HepG2 (cell line): ENCODE measurements around the gene PHACTR3. TPM values are rescaled to one million over a fixed set of nuclear protein-coding genes. Genes with fewer than 3 reads are reported as not detected.

ENCODE experiments used
- BCLAF1 ChIP-seq: fragments of 450-650 bp; IDR thresholded peaks from 2 replicates; pipeline ENCODE4 v1.6.1; 2017; ENCODE audit warnings: mild to moderate bottlenecking
- EP300 ChIP-seq, 3 experiments: sonication (generic) in 1 of 3; formaldehyde crosslinking in 1 of 3; IDR thresholded peaks; 2 replicates each; pipeline versions ENCODE4 v1.5.1 to v1.6.1; 2011 to 2020; ENCODE audit warnings: low read depth in 2 of 3, low read length in 2 of 3, borderline replicate concordance in 1 of 3, improper control_type of control experiment in 1 of 3, mild to moderate bottlenecking in 1 of 3, missing genetic modification reagents in 1 of 3, moderate library complexity in 1 of 3
- ERF ChIP-seq: IDR thresholded peaks from 2 replicates; pipeline ENCODE4 v1.6.1; 2018; ENCODE audit warnings: missing biosample characterization, missing genetic modification reagents
- HDAC1 ChIP-seq: sonication (generic); formaldehyde crosslinking; IDR thresholded peaks from 2 replicates; pipeline ENCODE4 v1.5.1; 2020; ENCODE audit warnings: mild to moderate bottlenecking, missing genetic modification reagents
- KMT2A ChIP-seq: sonication (generic); formaldehyde crosslinking; IDR thresholded peaks from 2 replicates; pipeline ENCODE4 v1.4.0; 2020; ENCODE audit warnings: missing genetic modification reagents
- REPIN1 ChIP-seq: sonication (generic); formaldehyde crosslinking; IDR thresholded peaks from 2 replicates; pipeline ENCODE4 v1.8.0; 2022; ENCODE audit warnings: missing genetic modification reagents, low read depth, mild to moderate bottlenecking, borderline replicate concordance
- UBTF ChIP-seq: sonication (generic); formaldehyde crosslinking; IDR thresholded peaks from 2 replicates; pipeline ENCODE4 v1.4.0; 2020; ENCODE audit warnings: mild to moderate bottlenecking, missing genetic modification reagents
- ZBTB2 ChIP-seq: sonication (generic); formaldehyde crosslinking; IDR thresholded peaks from 2 replicates; pipeline ENCODE4 v1.8.0; 2022; ENCODE audit warnings: low read depth, missing genetic modification reagents
- polyA plus RNA-seq, 8 experiments: library from polyadenylated mRNA; depleted of rRNA in 3 of 8; stranded (reverse) in 7 of 8; unstranded in 1 of 8; fragments of >200 nt; fragmentation: Illumina TruSeq in 4 of 8; extraction: Trizol in 4 of 8; gene quantifications; 2 replicates each; pipeline versions ENCODE4 v1.2.1 to v1.2.3, GENCODE V29; 2011 to 2016; ENCODE audit warnings: low read depth in 4 of 8, missing spikeins in 1 of 8, mixed read lengths in 1 of 8; ENCODE audit not compliant: insufficient read depth in 1 of 8
- total RNA-seq, 5 experiments: library from RNA; depleted of rRNA; stranded (reverse); fragments of >200 nt; fragmentation: Illumina TruSeq; extraction: Trizol; gene quantifications; 2 replicates each; pipeline ENCODE4 v1.2.3, GENCODE V29; 2016; ENCODE audit warnings: low read depth in 1 of 5
- TF ChIP-seq, protein P1 (sequence below): sonication (generic); formaldehyde crosslinking; IDR thresholded peaks from 2 replicates; pipeline ENCODE4 v1.4.0; 2020; ENCODE audit warnings: missing genetic modification reagents

PHACTR3 gene
- total and polyA plus RNA-seq, 2 of the 13 experiments (the other 11 are each of a cell fraction or from before 2014, with no cell fraction given) = not detected

- TF ChIP-seq EP300 (IDR thresholded peaks at IDR 0.05; ENCODE audit: low read depth in 2 of 2, low read length in 2 of 2) (no peak), EP300 (CRISPR knock-in tag; IDR thresholded peaks at IDR 0.05; ENCODE audit: borderline replicate concordance) (no peak), REPIN1 (CRISPR knock-in tag) (no peak), KMT2A (CRISPR knock-in tag) (no peak), ERF (CRISPR knock-in tag) (no peak), ZBTB2 (no peak), HDAC1 (no peak), UBTF (no peak), BCLAF1 (no peak)
- TF ChIP-seq, protein P1, sequence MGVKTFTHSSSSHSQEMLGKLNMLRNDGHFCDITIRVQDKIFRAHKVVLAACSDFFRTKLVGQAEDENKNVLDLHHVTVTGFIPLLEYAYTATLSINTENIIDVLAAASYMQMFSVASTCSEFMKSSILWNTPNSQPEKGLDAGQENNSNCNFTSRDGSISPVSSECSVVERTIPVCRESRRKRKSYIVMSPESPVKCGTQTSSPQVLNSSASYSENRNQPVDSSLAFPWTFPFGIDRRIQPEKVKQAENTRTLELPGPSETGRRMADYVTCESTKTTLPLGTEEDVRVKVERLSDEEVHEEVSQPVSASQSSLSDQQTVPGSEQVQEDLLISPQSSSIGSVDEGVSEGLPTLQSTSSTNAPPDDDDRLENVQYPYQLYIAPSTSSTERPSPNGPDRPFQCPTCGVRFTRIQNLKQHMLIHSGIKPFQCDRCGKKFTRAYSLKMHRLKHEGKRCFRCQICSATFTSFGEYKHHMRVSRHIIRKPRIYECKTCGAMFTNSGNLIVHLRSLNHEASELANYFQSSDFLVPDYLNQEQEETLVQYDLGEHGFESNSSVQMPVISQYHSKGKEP (CRISPR knock-in tag) = no peak
- TF ChIP-seq, all 625 proteins: peak for 0
Measured at GRCh38 chr20:59666586-59666985, 62.2 kb downstream of the PHACTR3 start (continued).
